Activated CD4-positive, alpha-beta T cell treated with anti-CD3 and anti-CD28 coated beads, Interleukin-2, amount 10 ng/mL, durations not matched to agents 7 days and 5 days (primary cell): Measurements from ENCODE around the gene LARGE1. TPM values are rescaled to one million over a fixed set of nuclear protein-coding genes. Genes with fewer than 3 reads are reported as not detected.

ENCODE experiments used
- CTCF ChIA-PET: fragments of 350-600 bp; sonication (Branson Sonifier 250); formaldehyde crosslinking; loops from one replicate; lab custom pipeline; 2021; ENCODE audit warnings: antibody characterized with exemption; lab: Charles Lee
- POLR2A ChIA-PET: fragments of 350-600 bp; sonication (Branson Sonifier 250); formaldehyde crosslinking; loops from one replicate; lab custom pipeline; 2021; ENCODE audit warnings: antibody characterized with exemption; lab: Charles Lee
- DNase-seq: peaks from one replicate; pipeline ENCODE4 v3.0.0-alpha.2; 2020
- H3K27ac Mint-ChIP-seq: one replicate; pipeline ENCODE4 v1.8.0; 2021; ENCODE audit warnings: mild to moderate bottlenecking, moderate library complexity, mixed read lengths
- H3K27me3 Mint-ChIP-seq: one replicate; pipeline ENCODE4 v1.8.0; 2021; ENCODE audit warnings: mixed read lengths
- H3K36me3 Mint-ChIP-seq: one replicate; pipeline ENCODE4 v1.8.0; 2021; ENCODE audit warnings: low read depth, mixed read lengths
- H3K4me1 Mint-ChIP-seq: one replicate; pipeline ENCODE4 v1.8.0; 2021; ENCODE audit warnings: mixed read lengths
- H3K4me3 Mint-ChIP-seq: one replicate; pipeline ENCODE4 v1.8.0; 2021; ENCODE audit warnings: mild to moderate bottlenecking, moderate library complexity, mixed read lengths
- H3K9me3 Mint-ChIP-seq: one replicate; pipeline ENCODE4 v1.8.0; 2021; ENCODE audit warnings: mixed read lengths
- total RNA-seq, 2 experiments: library from RNA; stranded (reverse); gene quantifications; one replicate each; pipeline ENCODE4 v1.2.3, GENCODE V29; 2021

Gene LARGE1
- total RNA-seq, 2 experiments from 2014 or later = 0.21 to 0.40 TPM

DNA sequence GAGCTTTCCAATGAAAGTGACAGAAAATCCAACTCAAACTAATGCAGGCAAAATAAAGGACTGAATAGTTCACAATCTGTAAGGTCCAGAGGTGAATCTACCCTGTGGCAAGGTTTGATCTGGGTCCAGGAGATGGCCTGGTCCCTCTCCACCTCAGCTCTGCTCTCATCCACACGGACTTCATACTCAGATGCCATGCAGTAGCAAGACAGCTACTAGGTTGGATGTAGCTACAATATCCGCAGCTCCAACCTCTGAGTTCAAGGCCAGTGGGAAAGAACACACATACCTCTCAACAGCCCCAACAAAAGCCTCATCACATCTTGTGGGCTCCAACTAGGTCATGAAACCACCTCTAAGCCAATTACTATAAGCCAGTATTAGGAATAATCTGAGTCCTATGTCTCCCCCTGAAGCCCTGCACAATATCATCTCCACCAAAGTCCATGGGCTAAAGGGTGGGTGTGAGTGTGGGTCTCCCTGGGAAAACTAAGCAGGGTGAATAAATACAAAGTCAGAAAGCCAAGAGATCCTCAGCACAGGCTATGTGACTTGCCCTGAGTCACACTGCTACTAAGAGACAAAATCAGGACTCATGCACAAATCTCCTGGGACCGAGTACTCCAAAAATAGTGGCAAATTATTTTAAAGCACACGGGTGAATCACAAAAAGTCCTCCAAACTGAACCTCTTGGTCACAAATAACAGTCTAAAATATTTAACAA lies 78.8 kb downstream of the LARGE1 start:
- no peaks in the 10 kb centered on the region for H3K27me3 Mint-ChIP-seq
- H3K4me3 Mint-ChIP-seq = no peak overlapping the region
- DNase-seq = no peak
- H3K27ac Mint-ChIP-seq = no peak overlapping the region
- no peaks in the 10 kb centered on the region for H3K36me3 Mint-ChIP-seq
- no peaks in the 10 kb centered on the region for H3K4me1 Mint-ChIP-seq
- peaks cover 5% of the 10 kb centered on the region for H3K9me3 Mint-ChIP-seq
- CTCF ChIA-PET = no interaction called here
- POLR2A ChIA-PET = no interaction called here

DNA sequence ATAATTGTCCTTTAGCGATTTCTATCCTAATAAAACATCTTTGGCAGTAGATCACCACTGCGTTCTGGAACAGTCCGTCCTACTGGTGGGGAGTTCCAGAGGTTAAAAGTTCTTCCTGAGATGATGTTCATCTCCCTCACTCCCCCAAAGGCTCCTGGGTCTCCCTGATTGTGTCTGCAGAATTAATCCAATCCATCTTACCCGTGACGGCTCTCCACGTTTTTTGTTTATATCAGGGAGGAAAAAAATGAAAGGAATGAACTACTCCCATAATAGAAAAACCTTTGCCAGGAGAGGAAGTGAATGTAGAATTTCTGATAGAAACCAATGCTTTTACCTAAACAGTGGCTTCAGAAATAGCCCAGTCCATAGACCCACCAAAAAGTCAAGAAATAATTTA lies 81.6 kb downstream of the LARGE1 start:
- Mint-ChIP-seq H3K9me3 (no peaks in the 10 kb centered on the region), H3K36me3 (no peaks in the 10 kb centered on the region), H3K4me1 (no peaks in the 10 kb centered on the region), H3K4me3 (no peak overlapping the region), H3K27ac (no peak overlapping the region), H3K27me3 (no peaks in the 10 kb centered on the region)
- no peak for DNase-seq
- ChIA-PET POLR2A (no interaction called here), CTCF (no interaction called here)

DNA sequence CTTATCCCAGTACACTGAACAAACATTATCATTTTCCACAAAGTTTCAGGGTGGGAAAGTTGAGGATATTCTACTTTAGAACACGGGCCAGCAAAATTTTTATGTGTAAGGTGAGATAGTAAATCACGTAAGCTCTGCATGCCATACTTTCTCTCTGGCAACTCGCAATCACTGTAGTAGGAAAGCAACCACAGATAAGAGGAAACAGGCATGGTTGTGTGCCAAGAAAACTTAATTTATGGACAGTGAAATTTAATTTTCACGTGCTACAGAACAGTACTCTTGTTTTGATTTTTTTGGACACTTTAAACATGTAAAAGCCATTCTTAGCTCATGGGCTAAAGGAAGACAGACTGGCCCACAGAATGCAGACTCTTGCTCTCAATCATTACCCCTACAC lies 82.5 kb downstream of the LARGE1 start:
- H3K4me1 Mint-ChIP-seq = no peaks in the 10 kb centered on the region
- ChIA-PET CTCF (no interaction called here), POLR2A (no interaction called here)
- H3K27me3 Mint-ChIP-seq = no peaks in the 10 kb centered on the region
- H3K4me3 Mint-ChIP-seq = no peak overlapping the region
- no peaks in the 10 kb centered on the region for H3K36me3 Mint-ChIP-seq
- no peak overlapping the region for H3K27ac Mint-ChIP-seq
- no peak for DNase-seq
- H3K9me3 Mint-ChIP-seq = no peaks in the 10 kb centered on the region

DNA sequence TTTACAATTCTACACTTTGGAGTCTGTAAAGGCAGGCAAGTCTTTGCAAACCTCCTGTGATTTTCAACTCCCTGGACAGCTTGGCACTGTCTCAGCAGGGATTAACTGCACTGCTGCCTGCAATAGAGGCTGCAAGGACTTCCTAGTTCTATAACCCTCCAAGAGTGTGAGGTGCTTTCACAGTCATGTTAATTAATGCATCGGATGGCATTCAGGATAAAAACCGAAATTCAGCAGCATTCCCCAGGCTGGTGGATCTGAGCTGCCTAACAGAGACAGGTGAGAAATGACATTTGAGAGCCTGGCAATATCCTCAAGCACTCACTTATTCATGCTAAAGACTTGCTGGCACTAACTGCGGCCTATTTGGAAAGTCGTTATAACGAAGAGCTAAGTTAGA lies 85.0 kb downstream of the LARGE1 start:
- Mint-ChIP-seq H3K36me3 (no peaks in the 10 kb centered on the region), H3K4me1 (no peaks in the 10 kb centered on the region), H3K9me3 (peaks cover 4% of the 10 kb centered on the region), H3K27ac (no peak overlapping the region), H3K4me3 (no peak overlapping the region), H3K27me3 (no peaks in the 10 kb centered on the region)
- CTCF ChIA-PET = no interaction called here
- POLR2A ChIA-PET = no interaction called here
- no peak for DNase-seq

DNA sequence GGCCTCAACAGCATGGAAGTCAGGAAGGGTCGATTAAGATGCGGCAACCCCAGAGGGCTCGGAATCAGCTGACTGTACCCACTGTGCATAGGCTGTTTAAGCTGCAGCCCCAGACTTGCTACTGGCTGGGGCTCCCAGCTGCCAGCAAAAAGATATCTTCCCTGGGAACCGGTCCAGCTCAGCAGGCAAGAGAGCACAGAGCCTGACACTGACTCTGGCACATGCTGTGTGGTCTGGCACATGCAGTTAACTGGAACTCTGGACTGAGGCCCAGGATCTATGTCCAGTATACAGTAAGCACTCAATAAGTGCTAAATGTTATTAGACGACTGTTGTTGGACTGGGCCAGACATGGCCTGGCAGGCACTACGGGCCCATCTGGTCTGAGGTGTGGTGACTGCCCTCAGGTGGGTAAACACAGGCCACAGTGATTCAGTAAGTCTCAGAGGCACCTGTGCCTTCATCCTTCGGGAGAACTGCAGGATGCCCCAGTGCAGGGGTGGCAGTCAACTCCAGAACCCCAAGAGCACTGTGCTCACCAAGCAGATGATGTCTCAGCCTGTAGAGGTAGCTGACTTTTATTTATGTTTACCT lies 87.6 kb downstream of the LARGE1 start:
- H3K4me1 Mint-ChIP-seq = no peaks in the 10 kb centered on the region
- DNase-seq = no peak
- ChIA-PET POLR2A (no interaction called here), CTCF (no interaction called here)
- H3K9me3 Mint-ChIP-seq = peaks cover 8% of the 10 kb centered on the region
- H3K36me3 Mint-ChIP-seq = no peaks in the 10 kb centered on the region
- H3K27me3 Mint-ChIP-seq = no peaks in the 10 kb centered on the region
- no peak overlapping the region for H3K4me3 Mint-ChIP-seq
- H3K27ac Mint-ChIP-seq = no peak overlapping the region

DNA sequence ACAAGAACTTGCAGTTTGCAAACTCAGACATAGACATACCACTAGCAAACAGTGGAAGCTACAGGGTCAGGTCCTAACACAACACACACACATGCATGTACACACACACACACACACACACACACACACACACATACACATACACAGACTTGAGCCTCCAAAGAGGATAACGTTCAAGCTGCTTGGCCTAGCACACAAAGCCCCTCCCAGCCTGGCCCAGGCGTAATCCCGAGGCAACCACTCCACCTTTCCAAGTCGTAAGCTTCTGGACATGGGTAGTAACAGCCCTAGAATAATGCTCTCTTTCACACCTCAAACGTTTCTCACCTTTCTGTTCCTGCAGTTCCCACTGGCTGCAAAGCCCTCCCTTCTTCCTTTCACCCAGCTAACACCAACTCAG lies 88.6 kb downstream of the LARGE1 start:
- ChIA-PET CTCF (interaction anchor here (1.0 kb wide), 1 partner anchor 22 kb away, joined by 4 read pairs; no protein-coding TSS in a partner anchor), POLR2A (no interaction called here)
- no peaks in the 10 kb centered on the region for H3K27me3 Mint-ChIP-seq
- peaks cover 8% of the 10 kb centered on the region for H3K9me3 Mint-ChIP-seq
- no peaks in the 10 kb centered on the region for H3K4me1 Mint-ChIP-seq
- no peak overlapping the region for H3K27ac Mint-ChIP-seq
- DNase-seq = no peak
- no peak overlapping the region for H3K4me3 Mint-ChIP-seq
- H3K36me3 Mint-ChIP-seq = no peaks in the 10 kb centered on the region

DNA sequence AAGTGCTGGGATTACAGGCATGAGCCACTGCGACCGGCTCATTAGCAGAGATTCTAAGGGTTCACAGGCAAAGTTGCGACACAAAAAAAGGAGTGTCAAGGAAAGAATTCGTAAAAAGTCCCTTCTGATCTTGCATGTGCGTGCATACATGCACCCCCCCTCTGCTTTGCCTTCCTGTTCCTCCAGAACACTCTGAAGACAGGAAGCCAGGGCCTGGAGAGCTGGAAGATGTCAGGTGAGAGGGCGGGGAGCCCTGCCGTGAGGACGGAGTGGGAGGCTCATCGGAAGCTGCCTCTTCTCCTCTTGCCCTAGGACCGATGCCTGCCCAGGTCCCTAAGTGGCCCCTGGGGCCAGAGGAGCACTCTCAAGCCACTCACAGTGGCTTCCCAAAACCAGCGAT lies 89.1 kb downstream of the LARGE1 start:
- H3K9me3 Mint-ChIP-seq = peaks cover 8% of the 10 kb centered on the region
- CTCF ChIA-PET = interaction anchor here (1.0 kb wide), 1 partner anchor 23 kb away, joined by 4 read pairs; no protein-coding TSS in a partner anchor
- no peak for DNase-seq
- POLR2A ChIA-PET = no interaction called here
- no peaks in the 10 kb centered on the region for H3K36me3 Mint-ChIP-seq
- H3K27ac Mint-ChIP-seq = no peak overlapping the region
- H3K27me3 Mint-ChIP-seq = no peaks in the 10 kb centered on the region
- no peaks in the 10 kb centered on the region for H3K4me1 Mint-ChIP-seq
- H3K4me3 Mint-ChIP-seq = no peak overlapping the region

DNA sequence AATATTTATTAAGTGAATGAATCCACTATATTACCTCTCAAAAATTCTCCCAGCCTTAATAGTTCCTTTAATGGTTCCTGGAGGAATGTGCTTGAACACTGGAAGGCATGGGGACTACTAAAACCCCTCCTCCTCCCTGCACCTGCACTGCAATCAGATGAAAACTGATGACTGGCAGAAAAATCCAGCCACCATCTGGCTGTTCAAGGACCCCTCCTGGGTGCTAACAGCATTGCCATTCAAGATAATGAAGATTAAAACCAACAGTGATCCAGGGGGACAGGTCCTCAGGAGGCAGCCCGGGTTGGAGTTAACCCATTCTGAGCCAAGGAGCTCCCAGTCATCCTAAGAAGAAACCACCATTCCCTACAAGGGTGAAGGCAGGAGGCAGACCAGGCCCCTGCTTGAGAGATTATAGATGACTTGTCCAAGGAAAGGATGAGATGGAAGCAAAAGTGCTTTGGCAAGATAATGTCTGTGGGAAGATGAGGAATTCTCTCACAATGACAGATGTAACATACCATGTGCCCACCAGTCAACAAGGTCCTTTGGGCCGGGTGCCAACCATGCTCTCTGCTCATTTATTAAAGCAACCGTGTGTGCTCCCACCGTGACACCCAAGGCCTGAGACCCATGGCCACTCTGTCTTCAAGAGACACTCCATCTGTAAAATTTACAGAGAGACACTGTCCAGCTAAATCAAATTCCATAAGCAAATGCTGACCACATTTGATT lies 90.6 kb downstream of the LARGE1 start:
- Mint-ChIP-seq H3K4me3 (no peak overlapping the region), H3K27me3 (no peaks in the 10 kb centered on the region), H3K36me3 (no peaks in the 10 kb centered on the region), H3K4me1 (no peaks in the 10 kb centered on the region), H3K27ac (no peak overlapping the region), H3K9me3 (peaks cover 8% of the 10 kb centered on the region)
- DNase-seq = no peak
- CTCF ChIA-PET = interaction anchor here (0.6 kb wide), 2 partner anchors 18 to 20 kb away, joined by 3 read pairs; no protein-coding TSS in a partner anchor
- POLR2A ChIA-PET = no interaction called here

DNA sequence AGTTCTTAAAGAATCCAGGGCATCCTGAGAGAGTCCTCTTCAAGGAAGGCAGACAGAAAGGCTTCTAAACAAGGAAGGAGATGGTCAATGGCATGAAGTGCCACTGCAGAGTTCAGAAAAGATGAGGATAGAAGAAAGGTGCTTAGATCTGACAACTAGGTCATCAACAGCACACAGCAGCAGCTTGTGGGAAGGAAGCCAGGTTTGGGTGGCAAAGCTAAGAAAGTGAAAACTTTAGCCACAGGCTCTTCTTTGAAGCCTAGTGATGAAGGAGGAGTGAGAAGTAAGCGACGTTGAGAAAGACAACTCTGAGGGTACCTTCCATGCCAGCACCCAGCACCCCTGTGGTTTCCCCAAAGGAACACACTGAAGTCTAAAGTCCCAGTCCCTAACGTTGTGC lies 92.0 kb downstream of the LARGE1 start:
- Mint-ChIP-seq H3K27ac (no peak overlapping the region), H3K4me1 (no peaks in the 10 kb centered on the region), H3K36me3 (no peaks in the 10 kb centered on the region), H3K27me3 (no peaks in the 10 kb centered on the region), H3K4me3 (no peak overlapping the region), H3K9me3 (peaks cover 8% of the 10 kb centered on the region)
- POLR2A ChIA-PET = no interaction called here
- CTCF ChIA-PET = no interaction called here
- DNase-seq = no peak

DNA sequence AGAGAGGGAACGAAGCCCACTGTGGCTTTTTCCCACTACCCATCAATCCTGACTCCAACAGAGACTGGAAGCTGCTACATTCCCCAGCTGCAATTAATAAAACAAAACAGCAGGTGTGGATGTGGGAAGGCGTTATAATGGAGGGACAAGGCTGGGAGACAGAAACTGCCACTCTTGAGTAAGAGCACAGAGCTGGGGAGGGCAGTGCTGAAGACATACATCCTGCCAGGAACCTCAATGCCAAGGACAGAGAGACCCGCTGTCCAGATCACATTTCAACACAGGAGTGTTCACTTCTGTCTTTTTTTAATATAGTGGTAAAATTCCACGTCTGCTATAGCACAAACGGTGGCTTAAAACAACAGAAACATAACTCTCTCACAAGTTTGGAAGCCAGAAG lies 94.5 kb downstream of the LARGE1 start:
- Mint-ChIP-seq H3K4me1 (no peaks in the 10 kb centered on the region), H3K36me3 (no peaks in the 10 kb centered on the region), H3K4me3 (no peak overlapping the region), H3K27ac (no peak overlapping the region), H3K27me3 (no peaks in the 10 kb centered on the region), H3K9me3 (peaks cover 9% of the 10 kb centered on the region)
- ChIA-PET POLR2A (no interaction called here), CTCF (no interaction called here)
- DNase-seq = no peak

DNA sequence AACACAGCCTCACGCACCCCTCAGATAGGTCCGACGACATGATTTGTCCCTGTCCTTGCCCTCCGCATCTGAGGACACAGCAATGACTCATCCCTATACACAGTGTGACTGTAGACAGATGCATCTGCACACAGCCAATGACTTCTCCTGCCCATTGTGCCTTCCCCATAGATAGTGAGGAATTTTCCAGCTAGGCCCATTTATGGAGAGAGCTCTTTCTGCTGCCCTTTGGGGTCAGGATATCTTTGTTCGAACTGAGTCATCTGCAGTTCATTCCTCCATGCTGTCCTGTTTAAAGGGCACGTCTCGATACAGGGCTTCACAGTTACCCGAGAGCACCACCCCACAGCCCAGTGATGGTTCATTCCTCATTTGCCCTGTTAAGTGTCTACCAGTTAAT lies 96.7 kb downstream of the LARGE1 start:
- Mint-ChIP-seq H3K36me3 (no peaks in the 10 kb centered on the region), H3K4me1 (no peaks in the 10 kb centered on the region), H3K27ac (no peak overlapping the region), H3K27me3 (no peaks in the 10 kb centered on the region), H3K9me3 (peaks cover 15% of the 10 kb centered on the region), H3K4me3 (no peak overlapping the region)
- ChIA-PET POLR2A (no interaction called here), CTCF (no interaction called here)
- no peak for DNase-seq

DNA sequence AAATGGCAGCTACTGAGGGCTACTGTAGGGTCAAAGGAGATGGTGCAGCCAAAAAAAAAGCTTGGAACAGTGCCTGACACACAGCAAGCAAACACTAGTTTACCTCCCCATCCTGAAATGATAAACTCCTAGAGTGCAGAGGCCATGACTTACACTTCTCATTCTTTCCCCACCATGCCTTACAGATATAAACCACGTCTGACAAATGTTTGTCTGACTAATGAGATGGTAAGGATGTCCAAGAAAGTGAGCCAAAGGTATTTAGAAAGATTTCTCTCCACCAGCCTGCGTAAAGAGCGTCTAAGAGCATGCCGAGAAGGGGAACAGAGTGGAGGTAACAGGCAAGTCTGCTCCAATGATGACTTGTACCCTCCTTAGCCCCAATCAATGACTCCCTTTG lies 99.0 kb downstream of the LARGE1 start:
- no peak for DNase-seq
- CTCF ChIA-PET = interaction anchor here (0.8 kb wide), 1 partner anchor 15 kb away, joined by 3 read pairs; no protein-coding TSS in a partner anchor
- POLR2A ChIA-PET = no interaction called here
- Mint-ChIP-seq H3K9me3 (peaks cover 18% of the 10 kb centered on the region), H3K27ac (no peak overlapping the region), H3K4me1 (no peaks in the 10 kb centered on the region), H3K27me3 (no peaks in the 10 kb centered on the region), H3K36me3 (no peaks in the 10 kb centered on the region), H3K4me3 (no peak overlapping the region)

DNA sequence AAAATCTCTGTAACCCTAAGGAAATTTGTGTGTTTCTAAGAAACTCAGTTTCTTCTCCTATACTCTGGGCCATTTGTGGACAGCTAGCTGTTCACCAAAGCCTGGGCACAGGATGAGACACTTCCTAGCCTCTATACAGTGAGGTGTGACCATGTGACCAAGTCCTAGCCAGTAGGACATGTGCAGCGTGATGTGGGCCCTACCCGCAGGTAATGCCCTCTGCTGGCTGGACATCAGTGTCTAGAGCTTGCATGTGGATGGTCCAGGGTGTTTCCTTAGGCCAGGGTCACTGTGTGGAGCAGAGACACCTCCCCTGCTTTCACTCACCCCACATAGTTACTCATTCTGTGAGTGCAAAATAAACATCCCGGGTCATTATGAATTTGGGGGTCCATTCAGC lies 100.5 kb downstream of the LARGE1 start:
- CTCF ChIA-PET = no interaction called here
- no peak overlapping the region for H3K4me3 Mint-ChIP-seq
- H3K27me3 Mint-ChIP-seq = no peaks in the 10 kb centered on the region

More for the DNA sequence above, 100.5 kb downstream of the LARGE1 start:
- Mint-ChIP-seq H3K27ac (no peak overlapping the region), H3K36me3 (no peaks in the 10 kb centered on the region), H3K4me1 (no peaks in the 10 kb centered on the region), H3K9me3 (peaks cover 20% of the 10 kb centered on the region)
- DNase-seq = no peak
- POLR2A ChIA-PET = no interaction called here
